Fibroblast of lung (primary cell): ENCODE measurements around the gene VAV2.

ENCODE experiments used
- EZH2 ChIP-seq: IDR thresholded peaks from 2 replicates; pipeline ENCODE4 v1.5.1; 2012; ENCODE audit warnings: low read length, control low read depth, mild to moderate bottlenecking; ENCODE audit errors: missing control alignments
- TF ChIP-seq, protein P1 (sequence below), 2 donors: IDR thresholded peaks in 1 of 2; conservative IDR thresholded peaks in 1 of 2; 1 replicate in 1 of 2; 2 replicates in 1 of 2; pipeline ENCODE4 v1.5.1; 2011 to 2012; ENCODE audit warnings: low read length in 2 of 2, control low read depth in 1 of 2, inconsistent platforms in 1 of 2, low read depth in 1 of 2, mild to moderate bottlenecking in 1 of 2

DNA sequence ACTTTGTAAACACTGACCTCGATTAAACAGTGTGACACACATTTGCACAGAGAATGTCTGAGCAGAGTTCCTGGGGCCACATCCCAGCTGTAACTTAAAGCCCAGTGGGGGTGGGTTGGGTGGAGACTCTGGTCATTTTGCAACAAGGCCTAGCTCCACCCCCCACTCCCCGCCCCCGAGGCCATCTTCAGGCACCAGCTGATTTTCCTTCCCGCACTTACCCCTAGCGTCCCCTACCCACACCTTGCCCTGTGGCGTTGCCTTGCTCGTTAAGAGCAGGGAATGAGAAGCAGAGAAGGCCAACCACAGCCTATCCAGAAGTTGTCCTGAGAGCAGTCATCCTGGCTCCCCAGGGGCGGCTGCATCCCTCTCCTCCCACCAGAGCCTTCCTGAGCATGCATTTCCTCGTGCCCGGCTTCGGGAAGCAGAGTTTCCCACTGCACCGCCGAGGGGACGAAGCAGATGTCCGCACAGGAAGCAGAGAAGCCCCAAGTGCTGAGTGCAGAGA, 152.2 kb downstream of the VAV2 start:
- TF ChIP-seq, protein P1, sequence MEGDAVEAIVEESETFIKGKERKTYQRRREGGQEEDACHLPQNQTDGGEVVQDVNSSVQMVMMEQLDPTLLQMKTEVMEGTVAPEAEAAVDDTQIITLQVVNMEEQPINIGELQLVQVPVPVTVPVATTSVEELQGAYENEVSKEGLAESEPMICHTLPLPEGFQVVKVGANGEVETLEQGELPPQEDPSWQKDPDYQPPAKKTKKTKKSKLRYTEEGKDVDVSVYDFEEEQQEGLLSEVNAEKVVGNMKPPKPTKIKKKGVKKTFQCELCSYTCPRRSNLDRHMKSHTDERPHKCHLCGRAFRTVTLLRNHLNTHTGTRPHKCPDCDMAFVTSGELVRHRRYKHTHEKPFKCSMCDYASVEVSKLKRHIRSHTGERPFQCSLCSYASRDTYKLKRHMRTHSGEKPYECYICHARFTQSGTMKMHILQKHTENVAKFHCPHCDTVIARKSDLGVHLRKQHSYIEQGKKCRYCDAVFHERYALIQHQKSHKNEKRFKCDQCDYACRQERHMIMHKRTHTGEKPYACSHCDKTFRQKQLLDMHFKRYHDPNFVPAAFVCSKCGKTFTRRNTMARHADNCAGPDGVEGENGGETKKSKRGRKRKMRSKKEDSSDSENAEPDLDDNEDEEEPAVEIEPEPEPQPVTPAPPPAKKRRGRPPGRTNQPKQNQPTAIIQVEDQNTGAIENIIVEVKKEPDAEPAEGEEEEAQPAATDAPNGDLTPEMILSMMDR (conservative IDR thresholded peaks at IDR 0.05 in 1 of 2, IDR thresholded peaks at IDR 0.05 in 1 of 2; ENCODE audit: low read depth in 1 of 2, low read length in 2 of 2), result no peak
- TF ChIP-seq EZH2, result no peak
